GM13976 (cell line): ENCODE results near the gene CEP104.

ENCODE experiments used
- DNase-seq: peaks from one replicate; pipeline ENCODE4 v3.0.0; 2012; ENCODE audit warnings: low spot score
- in situ Hi-C: fragments of 300-500 bp; cut with MboI; formaldehyde crosslinking; loops from one replicate; pipeline ENCODE4 v1.12.0; 2022; ENCODE audit warnings: low sequenced_read_pairs, mixed read lengths, inconsistent platforms; ENCODE audit not compliant: unreplicated experiment
- TF ChIP-seq, protein P1 (sequence below): IDR thresholded peaks from 2 replicates; pipeline ENCODE4 v1.5.1; 2012; ENCODE audit warnings: borderline replicate concordance, mild to moderate bottlenecking; ENCODE audit not compliant: insufficient read depth; ENCODE audit errors: extremely low read depth, missing control alignments, control extremely low read depth

The CEP104 gene

DNA sequence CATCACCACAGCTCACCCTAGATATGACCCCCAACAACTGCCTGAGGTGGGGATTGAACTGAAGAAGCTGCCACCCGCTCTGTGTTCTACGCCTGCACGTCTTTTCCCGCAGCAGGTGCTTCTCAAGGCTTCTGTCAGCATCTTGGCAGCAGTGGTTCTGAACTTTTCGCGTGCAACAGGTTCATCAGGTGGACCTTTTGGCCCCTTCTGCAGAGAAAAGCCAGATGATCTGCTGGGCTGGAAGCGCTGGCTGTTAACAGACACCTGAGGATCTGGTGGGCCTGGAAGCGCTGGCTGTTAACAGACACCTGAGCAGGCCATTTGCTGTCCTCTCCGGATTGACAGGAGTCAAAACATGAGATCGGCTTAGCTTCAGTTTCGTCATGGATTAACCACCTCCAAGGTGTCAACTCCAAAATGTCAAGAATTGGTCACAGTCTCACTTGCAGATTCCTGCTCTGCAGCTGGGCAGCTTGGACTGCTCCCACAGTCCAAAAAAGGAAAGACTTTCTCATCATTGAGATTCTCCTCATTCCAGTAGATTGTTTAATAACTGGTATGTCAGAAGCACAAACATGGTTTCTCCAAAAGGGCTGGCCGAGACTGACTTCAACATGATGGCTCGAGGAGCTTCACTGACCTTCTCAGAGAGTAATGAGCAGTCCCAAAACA, 38.4 kb upstream of the CEP104 start:
- TF ChIP-seq, protein P1, sequence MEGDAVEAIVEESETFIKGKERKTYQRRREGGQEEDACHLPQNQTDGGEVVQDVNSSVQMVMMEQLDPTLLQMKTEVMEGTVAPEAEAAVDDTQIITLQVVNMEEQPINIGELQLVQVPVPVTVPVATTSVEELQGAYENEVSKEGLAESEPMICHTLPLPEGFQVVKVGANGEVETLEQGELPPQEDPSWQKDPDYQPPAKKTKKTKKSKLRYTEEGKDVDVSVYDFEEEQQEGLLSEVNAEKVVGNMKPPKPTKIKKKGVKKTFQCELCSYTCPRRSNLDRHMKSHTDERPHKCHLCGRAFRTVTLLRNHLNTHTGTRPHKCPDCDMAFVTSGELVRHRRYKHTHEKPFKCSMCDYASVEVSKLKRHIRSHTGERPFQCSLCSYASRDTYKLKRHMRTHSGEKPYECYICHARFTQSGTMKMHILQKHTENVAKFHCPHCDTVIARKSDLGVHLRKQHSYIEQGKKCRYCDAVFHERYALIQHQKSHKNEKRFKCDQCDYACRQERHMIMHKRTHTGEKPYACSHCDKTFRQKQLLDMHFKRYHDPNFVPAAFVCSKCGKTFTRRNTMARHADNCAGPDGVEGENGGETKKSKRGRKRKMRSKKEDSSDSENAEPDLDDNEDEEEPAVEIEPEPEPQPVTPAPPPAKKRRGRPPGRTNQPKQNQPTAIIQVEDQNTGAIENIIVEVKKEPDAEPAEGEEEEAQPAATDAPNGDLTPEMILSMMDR = no peak
- DNase-seq = no peak

DNA sequence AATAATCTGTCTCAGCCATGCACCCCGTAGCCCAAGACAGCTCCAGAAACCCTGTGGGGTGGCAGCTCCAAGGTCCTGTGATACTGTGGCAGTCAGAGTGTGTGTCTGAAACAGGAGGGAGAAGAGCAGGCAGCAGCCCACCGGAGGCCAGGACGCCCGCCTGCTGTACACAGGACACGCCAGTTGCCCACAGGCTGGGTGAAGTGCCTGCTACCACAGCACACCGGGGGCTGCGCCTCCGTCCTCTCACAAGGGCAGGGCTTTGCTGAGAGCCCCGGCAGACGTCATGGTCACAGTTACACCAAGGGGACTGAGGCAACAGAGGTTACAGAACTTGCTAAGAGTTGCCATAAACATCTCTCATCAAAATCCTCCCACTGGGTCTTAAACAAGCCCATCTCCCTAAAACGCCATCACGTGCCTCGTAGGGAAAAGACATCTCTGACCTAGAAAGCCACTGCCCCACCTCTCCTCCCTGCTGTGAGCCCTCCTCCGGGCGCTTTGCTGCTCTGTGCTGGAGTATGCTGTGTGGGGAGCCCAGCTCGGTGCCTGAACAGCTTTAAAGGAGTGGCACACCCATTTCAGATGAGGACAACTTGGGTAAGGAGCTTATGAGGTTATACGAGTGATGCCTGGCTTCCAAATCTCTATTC, 37.7 kb upstream of the CEP104 start:
- TF ChIP-seq, protein P1 = no peak
- in situ Hi-C loops = no loop called here
- no peak for DNase-seq

More for the DNA sequence above, 38.4 kb upstream of the CEP104 start:
- in situ Hi-C loops = no loop called here

DNA sequence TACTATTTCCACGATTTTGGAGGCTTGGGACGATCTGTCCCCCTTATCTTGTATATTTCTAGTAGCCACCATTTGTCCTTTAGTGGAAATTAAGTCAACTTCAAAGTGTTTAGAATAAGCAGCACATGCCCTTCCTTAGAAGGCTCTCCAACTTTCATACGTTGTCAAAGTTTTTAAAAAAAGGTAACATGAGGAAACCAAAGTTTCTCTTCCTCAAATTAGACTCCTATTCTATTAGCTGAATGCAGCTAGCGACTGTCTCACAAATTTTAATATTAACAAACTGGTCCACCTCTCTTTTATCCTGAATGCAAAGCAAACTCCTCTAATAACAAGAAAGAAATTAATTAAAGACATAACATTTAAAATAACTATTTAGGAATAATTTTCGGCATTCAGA, 36.2 kb upstream of the CEP104 start:
- in situ Hi-C loops = no loop called here
- TF ChIP-seq, protein P1 = no peak

DNA sequence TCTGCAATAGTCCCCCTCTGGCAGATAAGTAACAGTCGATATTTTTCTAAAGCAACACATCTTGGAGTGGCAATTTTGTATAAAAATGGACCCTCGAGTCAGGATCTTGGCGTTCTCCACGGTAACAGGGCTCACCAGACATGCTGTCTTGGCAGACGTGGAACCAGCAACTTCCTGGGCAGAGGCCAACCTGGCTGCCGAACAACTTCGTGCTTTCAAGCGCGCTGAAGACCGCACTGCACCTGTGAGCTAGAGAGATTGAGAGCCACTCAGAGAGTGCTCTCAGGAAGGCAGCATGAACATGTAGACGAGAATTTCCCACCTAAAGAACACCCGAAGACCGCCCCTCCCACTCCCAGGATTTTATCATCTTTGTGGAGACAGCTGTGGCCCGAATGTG, 35.7 kb upstream of the CEP104 start:
- in situ Hi-C loops = no loop called here
- TF ChIP-seq, protein P1 = no peak
- DNase-seq = no peak

More for the DNA sequence above, 36.2 kb upstream of the CEP104 start:
- DNase-seq = no peak

DNA sequence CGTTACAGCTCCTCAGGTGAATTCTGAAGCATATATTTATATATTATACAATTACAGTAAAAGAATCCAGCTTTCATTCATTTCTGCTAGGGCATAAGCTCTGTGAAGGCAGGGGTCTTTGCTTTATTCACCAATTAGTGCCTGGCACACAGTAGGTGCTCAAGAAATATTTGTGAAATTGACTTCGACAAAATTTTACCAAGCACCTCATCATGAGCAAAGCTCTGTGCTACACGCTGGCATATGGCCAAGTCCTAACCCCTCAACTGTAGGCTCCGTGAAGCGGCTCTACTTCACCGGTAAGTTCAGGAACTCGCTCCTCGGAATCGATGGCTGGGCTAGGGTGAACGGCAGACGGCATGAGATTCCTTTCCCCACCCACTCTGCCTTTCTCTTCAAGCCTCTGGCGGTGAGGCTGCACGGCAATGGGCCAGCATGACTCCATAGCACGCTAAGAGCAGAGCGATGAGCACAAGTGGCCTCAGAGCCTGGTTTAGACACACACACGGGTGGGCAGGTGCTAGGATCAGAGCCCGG, 34.4 kb upstream of the CEP104 start:
- TF ChIP-seq, protein P1 = no peak
- no peak for DNase-seq
- in situ Hi-C loops = no loop called here

DNA sequence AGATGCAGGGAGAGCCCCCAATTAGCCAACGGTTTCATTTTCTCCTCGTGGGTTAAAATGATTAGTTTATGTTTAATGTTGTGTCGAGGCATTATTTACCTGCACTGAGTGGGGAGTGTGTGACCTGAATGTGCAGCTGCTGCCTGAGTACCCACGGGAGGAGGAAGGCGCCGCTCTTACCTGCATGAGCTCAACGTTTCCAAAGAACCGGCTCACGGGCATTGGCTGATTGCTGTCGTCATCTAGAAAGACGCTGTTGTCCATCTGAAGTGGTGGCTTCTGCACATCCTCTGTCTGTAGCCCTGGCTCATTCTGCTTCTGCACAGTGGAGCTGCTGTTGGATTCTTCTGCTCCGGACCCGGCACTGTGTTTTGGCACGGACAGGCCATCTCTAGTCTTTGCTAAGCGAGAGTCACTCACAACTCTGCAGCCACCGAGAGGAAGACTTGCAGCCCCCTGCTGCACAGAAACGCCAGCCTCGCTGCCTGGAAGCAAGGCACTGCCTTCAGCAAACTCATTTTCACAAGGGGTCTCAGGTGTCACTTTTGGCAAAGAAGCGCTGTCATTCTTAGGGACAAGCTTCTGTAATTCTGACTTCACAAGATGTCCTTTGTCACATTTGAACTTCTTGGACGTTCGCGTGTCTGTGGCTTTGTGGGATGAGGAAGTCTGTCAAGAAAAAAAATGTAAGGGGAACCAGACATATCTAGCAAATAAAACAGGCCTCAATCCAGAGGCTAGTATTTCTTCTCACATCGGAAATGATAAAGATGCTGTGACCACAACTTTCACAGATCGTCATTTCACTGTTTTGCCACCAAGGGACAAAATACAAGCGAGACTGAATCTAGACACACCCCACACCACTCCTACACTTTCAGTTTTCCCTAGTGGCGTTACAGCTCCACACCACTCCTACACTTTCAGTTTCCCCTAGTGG, 33.6 kb upstream of the CEP104 start:
- TF ChIP-seq, protein P1 = no peak
- peak; percentile 62 for DNase-seq
- in situ Hi-C loops = no loop called here
